ENCODE data around the gene GGA1.
A peak's percentile ranks its signal among the peaks of the same experiment; 100 is the strongest.

Gene GGA1

DNA sequence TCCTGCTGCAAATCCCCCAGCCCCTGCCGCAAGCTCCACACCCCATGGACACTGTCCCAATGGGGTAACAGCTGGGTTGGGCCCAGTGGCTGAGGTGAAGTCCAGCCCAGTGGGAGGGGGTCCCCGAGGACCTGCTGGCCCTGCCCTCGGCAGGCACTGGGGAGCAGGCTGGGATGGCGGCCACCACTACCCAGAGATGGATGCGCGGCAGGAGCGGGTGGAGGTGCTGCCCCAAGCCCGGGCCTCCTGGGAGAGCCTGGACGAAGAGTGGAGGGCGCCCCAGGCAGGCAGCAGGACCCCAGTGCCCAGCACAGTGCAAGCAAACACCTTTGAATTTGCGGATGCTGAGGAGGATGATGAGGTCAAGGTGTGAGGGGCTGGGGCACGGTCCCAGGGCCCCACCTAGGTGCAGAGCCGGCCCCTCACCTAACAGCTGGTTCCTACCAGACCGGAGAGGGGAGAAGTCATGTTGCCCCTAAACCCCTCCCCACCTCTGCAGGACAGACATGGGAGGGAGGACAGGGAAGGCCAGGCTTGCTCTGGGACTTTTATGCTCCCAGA is 40.1 kb upstream of the GGA1 start:
- TF ChIP-seq, protein P1, sequence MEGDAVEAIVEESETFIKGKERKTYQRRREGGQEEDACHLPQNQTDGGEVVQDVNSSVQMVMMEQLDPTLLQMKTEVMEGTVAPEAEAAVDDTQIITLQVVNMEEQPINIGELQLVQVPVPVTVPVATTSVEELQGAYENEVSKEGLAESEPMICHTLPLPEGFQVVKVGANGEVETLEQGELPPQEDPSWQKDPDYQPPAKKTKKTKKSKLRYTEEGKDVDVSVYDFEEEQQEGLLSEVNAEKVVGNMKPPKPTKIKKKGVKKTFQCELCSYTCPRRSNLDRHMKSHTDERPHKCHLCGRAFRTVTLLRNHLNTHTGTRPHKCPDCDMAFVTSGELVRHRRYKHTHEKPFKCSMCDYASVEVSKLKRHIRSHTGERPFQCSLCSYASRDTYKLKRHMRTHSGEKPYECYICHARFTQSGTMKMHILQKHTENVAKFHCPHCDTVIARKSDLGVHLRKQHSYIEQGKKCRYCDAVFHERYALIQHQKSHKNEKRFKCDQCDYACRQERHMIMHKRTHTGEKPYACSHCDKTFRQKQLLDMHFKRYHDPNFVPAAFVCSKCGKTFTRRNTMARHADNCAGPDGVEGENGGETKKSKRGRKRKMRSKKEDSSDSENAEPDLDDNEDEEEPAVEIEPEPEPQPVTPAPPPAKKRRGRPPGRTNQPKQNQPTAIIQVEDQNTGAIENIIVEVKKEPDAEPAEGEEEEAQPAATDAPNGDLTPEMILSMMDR (IDR thresholded peaks at IDR 0.05; ENCODE audit: poor library complexity, severe bottlenecking) = no peak
- H3K9me3 ChIP-seq (ENCODE audit: severe bottlenecking) = no peaks in the 10 kb centered on the region
- H3K4me1 ChIP-seq (ENCODE audit: insufficient read depth, poor library complexity, severe bottlenecking) = peaks cover 27% of the 10 kb centered on the region
- no peak overlapping the region for H3K4me3 ChIP-seq (ENCODE audit: severe bottlenecking)
- peaks cover 33% of the 10 kb centered on the region for H3K36me3 ChIP-seq (ENCODE audit: low read depth)
- no peaks in the 10 kb centered on the region for H3K27me3 ChIP-seq (ENCODE audit: insufficient read depth, poor library complexity, severe bottlenecking)
- no peak for DNase-seq (ENCODE audit: low spot score)
- no peak for ATAC-seq (ENCODE audit: low read depth)
- H3K27ac ChIP-seq (ENCODE audit: poor library complexity, severe bottlenecking) = peak overlapping the region; percentile 21

DNA sequence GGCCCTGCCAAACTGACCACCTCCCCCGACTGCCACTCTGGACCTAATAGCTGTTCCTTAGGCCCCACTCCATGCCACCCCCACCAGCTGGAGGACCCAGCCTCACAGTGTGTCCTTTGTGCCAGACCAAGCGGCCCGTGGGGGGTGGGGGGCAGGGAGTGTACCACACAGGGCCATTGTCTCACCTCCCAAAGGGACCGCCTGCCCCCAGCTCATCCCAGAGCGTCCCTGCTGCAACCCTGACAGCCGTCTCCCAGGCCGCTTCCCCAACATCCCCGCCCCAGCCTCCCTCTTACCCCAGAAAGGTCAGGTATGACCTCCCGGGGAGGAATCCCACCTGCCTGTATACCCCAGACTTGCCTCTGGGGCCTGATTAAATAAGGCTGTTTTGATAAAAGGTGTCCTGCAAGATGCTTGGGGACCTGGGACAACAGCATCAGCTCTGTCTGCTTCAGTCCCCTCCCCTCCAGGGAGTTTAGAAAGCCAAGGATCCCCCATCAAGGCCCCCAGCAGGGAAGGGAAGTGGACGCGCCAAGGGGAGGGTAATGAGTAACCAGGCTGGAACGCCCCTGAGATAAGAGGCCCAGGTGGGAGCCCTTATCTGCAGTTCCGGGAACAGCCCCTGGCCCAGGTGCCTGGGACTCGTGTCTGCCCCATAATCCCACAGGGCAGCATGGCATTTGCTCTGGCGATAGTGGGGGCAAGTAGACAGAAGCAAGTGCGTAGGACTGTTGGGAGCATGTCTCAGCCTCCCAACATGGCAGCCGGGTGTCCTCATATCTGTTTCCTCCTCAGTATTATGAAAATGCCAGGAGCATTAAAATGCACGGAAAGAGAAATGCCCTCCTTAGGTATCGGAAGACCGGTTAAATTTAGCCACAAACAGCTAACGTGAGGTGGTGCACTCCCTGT is 39.4 kb upstream of the GGA1 start:
- Histone ChIP-seq H3K9me3 (ENCODE audit: severe bottlenecking) (no peaks in the 10 kb centered on the region), H3K36me3 (ENCODE audit: low read depth) (peaks cover 27% of the 10 kb centered on the region), H3K4me3 (ENCODE audit: severe bottlenecking) (no peak overlapping the region), H3K27me3 (ENCODE audit: insufficient read depth, poor library complexity, severe bottlenecking) (no peaks in the 10 kb centered on the region), H3K27ac (ENCODE audit: poor library complexity, severe bottlenecking) (peak overlapping the region; percentile 21), H3K4me1 (ENCODE audit: insufficient read depth, poor library complexity, severe bottlenecking) (peaks cover 20% of the 10 kb centered on the region)
- peak; percentile 10 for ATAC-seq (ENCODE audit: low read depth)
- DNase-seq (ENCODE audit: low spot score) = no peak
- TF ChIP-seq, protein P1 (IDR thresholded peaks at IDR 0.05; ENCODE audit: poor library complexity, severe bottlenecking) = no peak

DNA sequence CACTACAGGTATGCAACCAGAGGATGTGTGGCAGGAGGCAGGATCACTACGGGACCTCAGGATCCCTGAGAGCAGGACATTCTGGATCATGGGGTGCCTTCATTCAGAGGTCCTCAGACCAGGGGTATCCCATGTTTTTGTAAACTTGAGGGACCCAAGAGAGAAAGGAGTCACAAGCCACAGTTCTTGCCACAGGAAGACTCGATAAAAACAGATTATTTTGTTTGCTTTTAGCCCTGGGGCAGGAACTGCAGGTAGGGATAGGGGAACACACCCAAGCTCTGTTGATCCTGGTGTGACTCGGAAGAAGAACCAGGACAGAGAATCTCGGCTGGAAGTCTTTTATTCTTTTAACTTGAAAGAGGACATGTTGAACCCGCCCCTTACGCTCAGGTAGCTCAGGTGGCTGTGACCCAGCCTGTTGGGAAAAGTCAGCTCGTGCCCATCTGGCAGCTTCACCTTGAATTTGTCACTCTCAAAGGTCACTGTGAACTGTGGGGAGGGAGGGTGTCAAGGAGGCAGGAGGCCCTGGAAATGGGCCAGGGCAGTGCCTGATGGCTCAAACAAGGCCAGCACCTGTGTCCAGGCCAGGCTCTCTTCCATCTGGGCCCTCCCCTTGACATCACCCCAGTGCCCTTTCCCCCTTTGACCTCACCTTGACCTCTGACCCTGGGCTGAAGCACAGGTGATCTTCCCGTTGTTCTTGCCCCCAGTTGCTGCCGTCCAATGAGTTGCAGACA is 38.5 kb upstream of the GGA1 start:
- TF ChIP-seq, protein P1 (IDR thresholded peaks at IDR 0.05; ENCODE audit: poor library complexity, severe bottlenecking) = no peak
- Histone ChIP-seq H3K4me1 (ENCODE audit: insufficient read depth, poor library complexity, severe bottlenecking) (peaks cover 17% of the 10 kb centered on the region), H3K4me3 (ENCODE audit: severe bottlenecking) (no peak overlapping the region), H3K9me3 (ENCODE audit: severe bottlenecking) (no peaks in the 10 kb centered on the region), H3K27ac (ENCODE audit: poor library complexity, severe bottlenecking) (peak overlapping the region; percentile 21), H3K27me3 (ENCODE audit: insufficient read depth, poor library complexity, severe bottlenecking) (no peaks in the 10 kb centered on the region), H3K36me3 (ENCODE audit: low read depth) (peaks cover 22% of the 10 kb centered on the region)
- DNase-seq (ENCODE audit: low spot score) (no peak), ATAC-seq (ENCODE audit: low read depth) (no peak)

DNA sequence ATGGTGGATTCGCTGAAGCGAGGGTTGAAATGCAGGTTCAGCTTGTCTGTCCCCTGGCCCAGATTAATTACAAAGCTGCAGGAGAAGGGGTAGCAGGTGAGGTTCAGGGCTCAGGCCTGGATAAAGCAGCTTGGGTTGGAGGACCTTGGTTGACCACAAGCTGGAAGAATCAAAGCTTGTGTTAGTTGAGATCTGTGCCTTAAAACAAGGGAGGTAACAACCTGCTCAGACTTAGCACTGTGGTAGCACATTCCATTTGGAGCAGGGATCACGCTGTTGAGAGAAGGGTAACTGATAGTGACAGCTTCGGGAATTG is 38.0 kb upstream of the GGA1 start:
- ATAC-seq (ENCODE audit: low read depth) (no peak; the same call in 2 of the 3 replicates), DNase-seq (ENCODE audit: low spot score) (no peak)
- H3K4me3 ChIP-seq (ENCODE audit: severe bottlenecking) = no peak overlapping the region
- H3K27ac ChIP-seq (ENCODE audit: poor library complexity, severe bottlenecking) = no peak overlapping the region
- peaks cover 17% of the 10 kb centered on the region for H3K4me1 ChIP-seq (ENCODE audit: insufficient read depth, poor library complexity, severe bottlenecking)
- no peaks in the 10 kb centered on the region for H3K9me3 ChIP-seq (ENCODE audit: severe bottlenecking)
- TF ChIP-seq, protein P1 (IDR thresholded peaks at IDR 0.05; ENCODE audit: poor library complexity, severe bottlenecking) = no peak
- peaks cover 22% of the 10 kb centered on the region for H3K36me3 ChIP-seq (ENCODE audit: low read depth)
- H3K27me3 ChIP-seq (ENCODE audit: insufficient read depth, poor library complexity, severe bottlenecking) = no peaks in the 10 kb centered on the region
